ENCODE results near the gene FAM222B.
A peak's percentile ranks its signal among the peaks of the same experiment; 100 is the strongest.
"Not testable (repeated sequence)": the region's sequence is repeated elsewhere in the genome, so short reads cannot be mapped to it uniquely, and the experiment has no call there.

FAM222B gene

GRCh38 chr17:28842282-28843012 lies at the start of gene FAM222B:
TSS of gene FAM222B (minus strand) at chr17:28842790. CDS start at chr17:28766667, 76,123 bp downstream.
- peak; percentile 92 for DNase-seq

- no peak for DNase-seq
Measured at GRCh38 chr17:28892024-28892423, 49.4 kb upstream of the FAM222B start.

GRCh38 chr17:28891201-28891600 lies 48.6 kb upstream of the FAM222B start:
- no peak for DNase-seq

- no peak for DNase-seq
Measured at GRCh38 chr17:28889996-28890395, 47.4 kb upstream of the FAM222B start.

GRCh38 chr17:28888832-28889231 lies 46.2 kb upstream of the FAM222B start:
- no peak for DNase-seq

GRCh38 chr17:28887871-28888471 lies 45.4 kb upstream of the FAM222B start:
- no peak for DNase-seq

GRCh38 chr17:28885951-28886350 lies 43.4 kb upstream of the FAM222B start:
- DNase-seq = no peak

- DNase-seq = no peak
Measured at GRCh38 chr17:28885363-28885762, 42.8 kb upstream of the FAM222B start.

GRCh38 chr17:28883967-28884702 lies 41.5 kb upstream of the FAM222B start:
- DNase-seq = no peak

- DNase-seq = no peak
Measured at GRCh38 chr17:28882154-28882895, 39.7 kb upstream of the FAM222B start.

GRCh38 chr17:28881533-28882056 lies 39.0 kb upstream of the FAM222B start:
- DNase-seq = no peak

GRCh38 chr17:28880572-28880945 lies 38.0 kb upstream of the FAM222B start:
- DNase-seq = no peak

- no peak for DNase-seq
Measured at GRCh38 chr17:28879886-28880571, 37.4 kb upstream of the FAM222B start.

GRCh38 chr17:28878981-28879380 lies 36.4 kb upstream of the FAM222B start:
- DNase-seq = peak; percentile 31

- DNase-seq = no peak
Measured at GRCh38 chr17:28878158-28878910, 35.7 kb upstream of the FAM222B start.

- DNase-seq = not testable (repeated sequence)
Measured at GRCh38 chr17:28877150-28877711, 34.6 kb upstream of the FAM222B start.

GRCh38 chr17:28875848-28876550 lies 33.4 kb upstream of the FAM222B start:
- peak; percentile 19 for DNase-seq

- no peak for DNase-seq
Measured at GRCh38 chr17:28874750-28875149, 32.2 kb upstream of the FAM222B start.

- DNase-seq = no peak
Measured at GRCh38 chr17:28873839-28874238, 31.2 kb upstream of the FAM222B start.

- peak; percentile 60 for DNase-seq
Measured at GRCh38 chr17:28871056-28871579, 28.5 kb upstream of the FAM222B start.
